Measurements from ENCODE around the gene KRTAP2-1. TPM values are rescaled to one million over a fixed set of nuclear protein-coding genes. Genes with fewer than 3 reads are reported as not detected.
"Not testable (repeated sequence)": the region's sequence is repeated elsewhere in the genome, so short reads cannot be mapped to it uniquely, and the experiment has no call there.

Gene KRTAP2-1
- total RNA-seq, 1 donor from 2014 or later, result not detected

GRCh38 chr17:41002814-41003213 lies 44.3 kb downstream of the KRTAP2-1 start:
- TF ChIP-seq CTCF (IDR thresholded peaks at IDR 0.05), result no peak
- H3K27me3 Mint-ChIP-seq (ENCODE audit: unreplicated experiment), result no peaks in the 10 kb centered on the region
- DNase-seq (ENCODE audit: extremely low spot score, unreplicated experiment), result no peak
- no peaks in the 10 kb centered on the region for H3K9me3 Mint-ChIP-seq (ENCODE audit: unreplicated experiment)
- H3K36me3 Mint-ChIP-seq (ENCODE audit: unreplicated experiment), result no peaks in the 10 kb centered on the region
- peaks cover 5% of the 10 kb centered on the region for H3K4me1 Mint-ChIP-seq (ENCODE audit: unreplicated experiment)
- no peak overlapping the region for H3K27ac Mint-ChIP-seq (ENCODE audit: unreplicated experiment)
- H3K4me3 Mint-ChIP-seq (ENCODE audit: unreplicated experiment), result no peak overlapping the region

GRCh38 chr17:41001795-41002194 lies 45.3 kb downstream of the KRTAP2-1 start:
- H3K27me3 Mint-ChIP-seq (ENCODE audit: unreplicated experiment), result peaks cover 2% of the 10 kb centered on the region

GRCh38 chr17:40999563-40999962 lies 47.6 kb downstream of the KRTAP2-1 start, which contains the start of gene KRTAP3-2:
TSS of gene KRTAP3-2 (minus strand) at chr17:40999906. CDS start at chr17:40999853, 53 bp downstream.
- H3K4me1 Mint-ChIP-seq (ENCODE audit: unreplicated experiment); DNase-seq (ENCODE audit: extremely low spot score, unreplicated experiment): not testable (repeated sequence)

More at GRCh38 chr17:41001795-41002194, 45.3 kb downstream of the KRTAP2-1 start:
- Mint-ChIP-seq H3K4me3 (ENCODE audit: unreplicated experiment) (no peak overlapping the region), H3K27ac (ENCODE audit: unreplicated experiment) (no peak overlapping the region), H3K36me3 (ENCODE audit: unreplicated experiment) (no peaks in the 10 kb centered on the region), H3K9me3 (ENCODE audit: unreplicated experiment) (no peaks in the 10 kb centered on the region), H3K4me1 (ENCODE audit: unreplicated experiment) (peaks cover 5% of the 10 kb centered on the region)
- no peak for TF ChIP-seq CTCF (IDR thresholded peaks at IDR 0.05)
- DNase-seq (ENCODE audit: extremely low spot score, unreplicated experiment), result no peak

GRCh38 chr17:40997361-40997760 lies 49.8 kb downstream of the KRTAP2-1 start:
- no peak overlapping the region for H3K4me3 Mint-ChIP-seq (ENCODE audit: unreplicated experiment)
- no peak for TF ChIP-seq CTCF (IDR thresholded peaks at IDR 0.05)
- H3K27ac Mint-ChIP-seq (ENCODE audit: unreplicated experiment), result no peak overlapping the region
- DNase-seq (ENCODE audit: extremely low spot score, unreplicated experiment), result no peak
- H3K27me3 Mint-ChIP-seq (ENCODE audit: unreplicated experiment), result peaks cover 4% of the 10 kb centered on the region
- no peaks in the 10 kb centered on the region for H3K9me3 Mint-ChIP-seq (ENCODE audit: unreplicated experiment)
- no peaks in the 10 kb centered on the region for H3K36me3 Mint-ChIP-seq (ENCODE audit: unreplicated experiment)
- H3K4me1 Mint-ChIP-seq (ENCODE audit: unreplicated experiment), result no peaks in the 10 kb centered on the region

More at GRCh38 chr17:40999563-40999962, 47.6 kb downstream of the KRTAP2-1 start, which contains the start of gene KRTAP3-2:
- H3K27ac Mint-ChIP-seq (ENCODE audit: unreplicated experiment); H3K36me3 Mint-ChIP-seq (ENCODE audit: unreplicated experiment); H3K9me3 Mint-ChIP-seq (ENCODE audit: unreplicated experiment); H3K4me3 Mint-ChIP-seq (ENCODE audit: unreplicated experiment); H3K27me3 Mint-ChIP-seq (ENCODE audit: unreplicated experiment): not testable (repeated sequence)

GRCh38 chr17:40996829-40997228 lies 50.3 kb downstream of the KRTAP2-1 start:
- H3K27ac Mint-ChIP-seq (ENCODE audit: unreplicated experiment), result no peak overlapping the region
- H3K9me3 Mint-ChIP-seq (ENCODE audit: unreplicated experiment), result no peaks in the 10 kb centered on the region
- no peaks in the 10 kb centered on the region for H3K4me1 Mint-ChIP-seq (ENCODE audit: unreplicated experiment)
- peaks cover 4% of the 10 kb centered on the region for H3K27me3 Mint-ChIP-seq (ENCODE audit: unreplicated experiment)
- H3K4me3 Mint-ChIP-seq (ENCODE audit: unreplicated experiment), result no peak overlapping the region
- no peak for TF ChIP-seq CTCF (IDR thresholded peaks at IDR 0.05)
- no peaks in the 10 kb centered on the region for H3K36me3 Mint-ChIP-seq (ENCODE audit: unreplicated experiment)
- DNase-seq (ENCODE audit: extremely low spot score, unreplicated experiment), result no peak

Other genes with a start within 250 kb of the KRTAP2-1 start
- gene KRT28, start 247.4 kb downstream of the KRTAP2-1 start, total RNA-seq, result not detected in 2 replicates
- 46.5 and 49.0 TPM in 2 replicates for gene KRT10, start 224.7 kb downstream of the KRTAP2-1 start, total RNA-seq
- gene KRT12, start 180.1 kb downstream of the KRTAP2-1 start, total RNA-seq, result not detected in 2 replicates
- gene KRT20, start 162.1 kb downstream of the KRTAP2-1 start, total RNA-seq, result not detected in 2 replicates
- not detected in 2 replicates for gene KRT23, start 109.7 kb downstream of the KRTAP2-1 start, total RNA-seq
- not detected in 2 replicates for gene KRT39, start 80.4 kb downstream of the KRTAP2-1 start, total RNA-seq
- not detected in 2 replicates for gene KRT40, start 63.0 kb downstream of the KRTAP2-1 start, total RNA-seq
- gene KRTAP3-3, start 53.2 kb downstream of the KRTAP2-1 start, total RNA-seq, result not detected in 2 replicates
- gene KRTAP3-2, start 47.4 kb downstream of the KRTAP2-1 start, total RNA-seq, result not detected in 2 replicates
- gene KRTAP3-1, start 38.2 kb downstream of the KRTAP2-1 start, total RNA-seq, result not detected in 2 replicates
- gene KRTAP1-5, start 20.1 kb downstream of the KRTAP2-1 start, total RNA-seq, result not detected in 2 replicates
- not detected in 2 replicates for gene KRTAP1-4, start 17.1 kb downstream of the KRTAP2-1 start, total RNA-seq
- not detected in 2 replicates for gene KRTAP1-3, start 12.4 kb downstream of the KRTAP2-1 start, total RNA-seq
- not detected in 2 replicates for gene KRTAP1-1, start 5.9 kb downstream of the KRTAP2-1 start, total RNA-seq
- not detected in 2 replicates for gene KRTAP2-2, start 7.9 kb upstream of the KRTAP2-1 start, total RNA-seq
- not detected in 2 replicates for gene KRTAP2-3, start 12.8 kb upstream of the KRTAP2-1 start, total RNA-seq
- not detected in 2 replicates for gene KRTAP2-4, start 18.6 kb upstream of the KRTAP2-1 start, total RNA-seq
- gene KRTAP4-7, start 36.8 kb upstream of the KRTAP2-1 start, total RNA-seq, result not detected in 2 replicates
- gene KRTAP4-8, start 50.8 kb upstream of the KRTAP2-1 start, total RNA-seq, result not detected in 2 replicates
- not detected in 2 replicates for gene KRTAP4-16, start 54.9 kb upstream of the KRTAP2-1 start, total RNA-seq
- gene KRTAP4-9, start 58.1 kb upstream of the KRTAP2-1 start, total RNA-seq, result not detected in 2 replicates
- gene KRTAP4-11, start 71.1 kb upstream of the KRTAP2-1 start, total RNA-seq, result not detected in 2 replicates
- gene KRTAP4-12, start 76.9 kb upstream of the KRTAP2-1 start, total RNA-seq, result not detected in 2 replicates
- not detected in 2 replicates for gene KRTAP4-6, start 93.2 kb upstream of the KRTAP2-1 start, total RNA-seq
- gene KRTAP4-5, start 102.5 kb upstream of the KRTAP2-1 start, total RNA-seq, result not detected in 2 replicates
- gene KRTAP4-4, start 113.4 kb upstream of the KRTAP2-1 start, total RNA-seq, result not detected in 2 replicates
- not detected in 2 replicates for gene KRTAP4-3, start 120.9 kb upstream of the KRTAP2-1 start, total RNA-seq
- gene KRTAP4-2, start 130.9 kb upstream of the KRTAP2-1 start, total RNA-seq, result not detected in 2 replicates
- gene KRTAP4-1, start 137.6 kb upstream of the KRTAP2-1 start, total RNA-seq, result not detected in 2 replicates
- not detected in 2 replicates for gene KRTAP9-1, start 142.6 kb upstream of the KRTAP2-1 start, total RNA-seq
- not detected in 2 replicates for gene KRTAP9-2, start 179.3 kb upstream of the KRTAP2-1 start, total RNA-seq
- not detected in 2 replicates for gene KRTAP9-3, start 185.1 kb upstream of the KRTAP2-1 start, total RNA-seq
- not detected in 2 replicates for gene KRTAP9-8, start 190.7 kb upstream of the KRTAP2-1 start, total RNA-seq
- gene KRTAP9-4, start 202.4 kb upstream of the KRTAP2-1 start, total RNA-seq, result not detected in 2 replicates
- not detected in 2 replicates for gene KRTAP9-9, start 208.1 kb upstream of the KRTAP2-1 start, total RNA-seq
- not detected in 2 replicates for gene KRTAP9-6, start 218.1 kb upstream of the KRTAP2-1 start, total RNA-seq
- gene KRTAP9-7, start 228.4 kb upstream of the KRTAP2-1 start, total RNA-seq, result not detected in 2 replicates

All from osteocyte (in vitro differentiated cells).